CD4-positive, alpha-beta T cell (primary cell): ENCODE measurements around the gene PLEKHA5. TPM values are rescaled to one million over a fixed set of nuclear protein-coding genes. Genes with fewer than 3 reads are reported as not detected.

Experiments
- ATAC-seq: fragments of 200-7000 bp; cut with Tn5 transposase; one replicate; pipeline ENCODE4 v1.10.0; 2022; ENCODE audit warnings: mild to moderate bottlenecking; ENCODE audit not compliant: poor library complexity
- CTCF ChIA-PET: fragments of 350-600 bp; sonication (Branson Sonifier 250); formaldehyde crosslinking; loops from one replicate; lab custom pipeline; 2021; ENCODE audit warnings: antibody characterized with exemption, inconsistent platforms; lab: Charles Lee
- POLR2A ChIA-PET: fragments of 350-600 bp; sonication (Branson Sonifier 250); formaldehyde crosslinking; loops from one replicate; lab custom pipeline; 2021; ENCODE audit warnings: antibody characterized with exemption, inconsistent platforms; lab: Charles Lee
- DNase-seq, 14 experiments: peaks; one replicate each; pipeline ENCODE4 v3.0.0-alpha.2; 2013 to 2020; ENCODE audit warnings: mixed read lengths in 2 of 14
- H3K27ac ChIP-seq, 2 donors: one replicate each; pipeline versions ENCODE4 v1.5.1 to v1.7.0; 2013; ENCODE audit warnings: low read length in 2 of 2, low read depth in 1 of 2, mild to moderate bottlenecking in 1 of 2
- H3K27me3 ChIP-seq, 2 experiments: 1 replicate in 1 of 2; 2 replicates in 1 of 2; pipeline versions ENCODE4 v1.6.1 to v1.7.0; 2013; ENCODE audit warnings: low read length in 2 of 2, control low read depth in 1 of 2, mild to moderate bottlenecking in 1 of 2, moderate library complexity in 1 of 2; ENCODE audit not compliant: insufficient read depth in 2 of 2, control insufficient read depth in 1 of 2
- H3K36me3 ChIP-seq: one replicate; pipeline ENCODE4 v1.6.1; 2013; ENCODE audit warnings: low read length, control low read depth; ENCODE audit not compliant: insufficient read depth
- H3K4me1 ChIP-seq: one replicate; pipeline ENCODE4 v1.6.1; 2013; ENCODE audit warnings: low read length, control low read depth; ENCODE audit not compliant: insufficient read depth
- H3K4me3 ChIP-seq: one replicate; pipeline ENCODE4 v1.5.1; 2013; ENCODE audit warnings: mild to moderate bottlenecking, low read length, moderate library complexity
- H3K9me3 ChIP-seq, 2 experiments: 1 replicate in 1 of 2; 2 replicates in 1 of 2; pipeline versions ENCODE4 v1.6.1 to v1.7.0; 2013; ENCODE audit warnings: low read length in 2 of 2, mild to moderate bottlenecking in 2 of 2, control low read depth in 1 of 2, moderate library complexity in 1 of 2; ENCODE audit not compliant: control insufficient read depth in 1 of 2, insufficient read depth in 1 of 2
- H3K27ac Mint-ChIP-seq: one replicate; pipeline ENCODE4 v1.8.0; 2020; ENCODE audit warnings: mixed read lengths
- H3K27me3 Mint-ChIP-seq: one replicate; pipeline ENCODE4 v1.8.0; 2021; ENCODE audit warnings: mixed read lengths
- H3K36me3 Mint-ChIP-seq: one replicate; pipeline ENCODE4 v1.8.0; 2021; ENCODE audit warnings: low read depth, mixed read lengths
- H3K4me1 Mint-ChIP-seq: one replicate; pipeline ENCODE4 v1.8.0; 2021; ENCODE audit warnings: low read depth, mixed read lengths
- H3K4me3 Mint-ChIP-seq: one replicate; pipeline ENCODE4 v1.8.0; 2020; ENCODE audit warnings: mild to moderate bottlenecking, mixed read lengths
- H3K9me3 Mint-ChIP-seq: one replicate; pipeline ENCODE4 v1.8.0; 2020; ENCODE audit warnings: mixed read lengths
- intact Hi-C, 2 experiments: fragments of 100-400 bp; cut with DNase I in 1 of 2; cut with micrococcal nuclease in 1 of 2; formaldehyde crosslinking; loops; one replicate each; pipeline versions ENCODE4 v1.15.1 to v1.9.0; 2023 to 2025; cut with DNase I, micrococcal nuclease
- total RNA-seq, 174 experiments: library from RNA in 2 of 174; stranded (reverse) in 2 of 174; gene quantifications; one replicate each; pipeline ENCODE4 v1.2.3 and lab custom pipeline; 2021 to 2026
- TF ChIP-seq, protein P1 (sequence below): fragments of 200-600 bp; IDR thresholded peaks from one replicate; pipeline ENCODE4 v1.8.0; 2022; ENCODE audit warnings: antibody characterized with exemption, mild to moderate bottlenecking

Gene PLEKHA5
- total RNA-seq, 2 experiments from 2014 or later = 4.5 to 5.4 TPM

DNA sequence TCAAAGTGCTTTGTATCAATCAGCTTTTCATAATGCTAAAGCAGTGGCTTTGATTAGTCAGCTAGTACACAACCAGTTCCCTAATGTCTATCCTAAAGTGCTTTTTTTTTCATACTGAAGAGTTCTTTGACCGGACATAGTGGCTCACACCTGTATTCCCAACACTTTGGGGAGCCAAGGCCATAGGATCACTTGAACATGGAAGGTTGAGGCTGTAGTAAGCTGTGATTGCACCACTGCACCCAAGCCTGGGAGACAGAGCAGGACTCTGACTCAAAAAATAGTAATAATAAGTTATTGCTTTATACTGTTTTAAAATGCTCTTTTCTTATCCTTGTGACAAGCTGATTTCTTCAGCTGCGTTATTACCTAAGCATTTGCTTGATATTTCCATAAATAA is 155.1 kb downstream of the PLEKHA5 start:
- H3K36me3 Mint-ChIP-seq = no peaks in the 10 kb centered on the region
- no peak overlapping the region for H3K27ac ChIP-seq
- no peak for DNase-seq
- no peaks in the 10 kb centered on the region for H3K9me3 ChIP-seq
- TF ChIP-seq, protein P1, sequence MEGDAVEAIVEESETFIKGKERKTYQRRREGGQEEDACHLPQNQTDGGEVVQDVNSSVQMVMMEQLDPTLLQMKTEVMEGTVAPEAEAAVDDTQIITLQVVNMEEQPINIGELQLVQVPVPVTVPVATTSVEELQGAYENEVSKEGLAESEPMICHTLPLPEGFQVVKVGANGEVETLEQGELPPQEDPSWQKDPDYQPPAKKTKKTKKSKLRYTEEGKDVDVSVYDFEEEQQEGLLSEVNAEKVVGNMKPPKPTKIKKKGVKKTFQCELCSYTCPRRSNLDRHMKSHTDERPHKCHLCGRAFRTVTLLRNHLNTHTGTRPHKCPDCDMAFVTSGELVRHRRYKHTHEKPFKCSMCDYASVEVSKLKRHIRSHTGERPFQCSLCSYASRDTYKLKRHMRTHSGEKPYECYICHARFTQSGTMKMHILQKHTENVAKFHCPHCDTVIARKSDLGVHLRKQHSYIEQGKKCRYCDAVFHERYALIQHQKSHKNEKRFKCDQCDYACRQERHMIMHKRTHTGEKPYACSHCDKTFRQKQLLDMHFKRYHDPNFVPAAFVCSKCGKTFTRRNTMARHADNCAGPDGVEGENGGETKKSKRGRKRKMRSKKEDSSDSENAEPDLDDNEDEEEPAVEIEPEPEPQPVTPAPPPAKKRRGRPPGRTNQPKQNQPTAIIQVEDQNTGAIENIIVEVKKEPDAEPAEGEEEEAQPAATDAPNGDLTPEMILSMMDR = no peak
- H3K4me1 Mint-ChIP-seq = no peaks in the 10 kb centered on the region
- H3K9me3 Mint-ChIP-seq = no peaks in the 10 kb centered on the region
- H3K4me3 ChIP-seq = no peak overlapping the region
- no peaks in the 10 kb centered on the region for H3K27me3 Mint-ChIP-seq
- H3K4me3 Mint-ChIP-seq = no peak overlapping the region
- ChIA-PET POLR2A (no interaction called here), CTCF (no interaction called here)
- no peak for ATAC-seq
- intact Hi-C loops = loop anchor here in 1 of 2 experiments (5.0 kb wide), 2 partner anchors 102 to 422 kb away; no protein-coding TSS in a partner anchor
- H3K27ac Mint-ChIP-seq = no peak overlapping the region
- no peaks in the 10 kb centered on the region for H3K27me3 ChIP-seq
- H3K36me3 ChIP-seq = peaks cover 3% of the 10 kb centered on the region
- no peaks in the 10 kb centered on the region for H3K4me1 ChIP-seq

DNA sequence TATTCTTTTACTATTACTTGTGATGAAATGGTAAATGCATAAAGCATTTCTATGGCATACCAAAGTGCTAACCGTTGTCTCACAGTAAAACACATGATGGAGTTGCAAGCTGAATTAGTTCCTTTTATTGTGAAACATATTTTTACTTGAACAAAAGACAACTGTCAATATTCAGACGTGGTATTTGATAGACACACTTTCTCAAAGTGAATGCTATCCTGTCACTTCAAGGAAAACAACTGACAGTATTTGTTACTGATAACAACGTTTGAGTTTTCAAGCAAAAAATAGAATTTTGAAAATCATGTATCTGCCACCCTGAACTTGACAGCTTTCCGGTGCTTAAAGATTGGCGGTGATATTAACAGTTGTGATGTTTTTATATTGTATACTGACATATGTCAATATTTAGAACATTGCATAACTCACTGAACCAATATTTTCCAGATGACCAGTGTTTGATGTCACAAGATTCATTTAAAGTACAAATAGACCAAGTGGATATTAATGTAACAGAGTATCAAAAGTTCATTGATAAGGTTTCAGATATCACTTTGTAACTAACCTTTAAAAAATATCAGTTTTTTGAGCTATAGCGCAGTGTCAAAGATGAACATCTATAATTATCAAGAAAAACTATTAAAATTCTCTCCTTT is 156.4 kb downstream of the PLEKHA5 start:
- DNase-seq (no peak), ATAC-seq (no peak)
- no peaks in the 10 kb centered on the region for H3K4me1 ChIP-seq
- POLR2A ChIA-PET = no interaction called here
- no peaks in the 10 kb centered on the region for H3K9me3 ChIP-seq
- H3K4me1 Mint-ChIP-seq = no peaks in the 10 kb centered on the region
- H3K36me3 Mint-ChIP-seq = no peaks in the 10 kb centered on the region
- H3K27me3 ChIP-seq = no peaks in the 10 kb centered on the region
- intact Hi-C loops = loop anchor here in 1 of 2 experiments (5.0 kb wide), 2 partner anchors 104 to 424 kb away; no protein-coding TSS in a partner anchor
- peaks cover 3% of the 10 kb centered on the region for H3K36me3 ChIP-seq
- no peak overlapping the region for H3K4me3 Mint-ChIP-seq
- H3K9me3 Mint-ChIP-seq = no peaks in the 10 kb centered on the region
- TF ChIP-seq, protein P1 = no peak
- no peaks in the 10 kb centered on the region for H3K27me3 Mint-ChIP-seq
- H3K27ac Mint-ChIP-seq = no peak overlapping the region
- CTCF ChIA-PET = no interaction called here
- H3K4me3 ChIP-seq = no peak overlapping the region
- no peak overlapping the region for H3K27ac ChIP-seq

DNA sequence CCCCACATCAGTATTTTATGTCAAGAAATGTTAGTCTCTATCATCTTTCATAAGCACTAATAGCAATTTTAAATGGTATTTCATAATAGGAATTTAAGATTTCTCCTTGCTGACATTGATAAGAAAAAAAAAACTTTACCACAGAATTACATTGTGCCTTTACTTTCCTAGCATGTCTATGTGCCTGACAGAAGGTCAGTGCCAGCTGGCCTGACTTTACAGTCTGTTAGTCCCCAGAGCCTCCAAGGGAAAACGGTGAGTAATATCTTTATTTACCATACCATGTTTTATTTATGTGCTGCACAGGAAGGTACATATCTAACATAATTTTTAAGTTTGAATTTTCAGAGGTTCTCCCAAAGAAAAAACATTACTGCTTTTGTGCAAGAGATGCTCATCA is 157.8 kb downstream of the PLEKHA5 start:
- Histone ChIP-seq H3K27ac (no peak overlapping the region), H3K4me1 (no peaks in the 10 kb centered on the region), H3K36me3 (peaks cover 3% of the 10 kb centered on the region), H3K27me3 (no peaks in the 10 kb centered on the region), H3K4me3 (no peak overlapping the region), H3K9me3 (no peaks in the 10 kb centered on the region)
- no peak for DNase-seq
- H3K27me3 Mint-ChIP-seq = no peaks in the 10 kb centered on the region
- H3K36me3 Mint-ChIP-seq = no peaks in the 10 kb centered on the region
- H3K27ac Mint-ChIP-seq = no peak overlapping the region
- intact Hi-C loops = loop anchor here in 1 of 2 experiments (5.0 kb wide), 2 partner anchors 105 to 425 kb away; no protein-coding TSS in a partner anchor
- TF ChIP-seq, protein P1 = no peak
- CTCF ChIA-PET = interaction anchor here (0.7 kb wide), 1 partner anchor 8 kb away, joined by 3 read pairs; no protein-coding TSS in a partner anchor
- ATAC-seq = no peak
- POLR2A ChIA-PET = no interaction called here
- H3K9me3 Mint-ChIP-seq = no peaks in the 10 kb centered on the region
- H3K4me1 Mint-ChIP-seq = no peaks in the 10 kb centered on the region
- no peak overlapping the region for H3K4me3 Mint-ChIP-seq
